ENCODE results near the gene HTT. TPM values are rescaled to one million over a fixed set of nuclear protein-coding genes. Genes with fewer than 3 reads are reported as not detected.

HTT gene
- total and polyA plus RNA-seq, 9 of the 15 experiments (the other 6 are each of a cell fraction or from before 2014, with no cell fraction given): 0.66 to 31.6 (median 14.7) TPM

GRCh38 chr4:3207531-3208037 is 133.1 kb downstream of the HTT start:
- no peaks in the 10 kb centered on the region for H3K27me3 ChIP-seq (ENCODE audit: control insufficient read depth in 2 of 2, insufficient read depth in 2 of 2, low read length in 2 of 2)
- H3K9ac ChIP-seq (ENCODE audit: insufficient read depth in 1 of 2, low read depth in 2 of 2, low read length in 2 of 2): no peak overlapping the region
- WGBS (ENCODE audit: insufficient coverage, low coverage, missing lambda C conversion rate): 92% methylated on average over 4 of the region's 5 CpGs
- no peak overlapping the region for H2AFZ ChIP-seq (ENCODE audit: low read depth, low read length)
- intact Hi-C loops (cut with micrococcal nuclease): no loop called here
- no peak for ATAC-seq
- no peaks in the 10 kb centered on the region for H4K20me1 ChIP-seq (replicated peaks; ENCODE audit: control insufficient read depth, insufficient read depth, low read length)
- H3K27ac ChIP-seq (ENCODE audit: extremely low read depth, low read depth, low read length): no peak overlapping the region
- no peak for DNase-seq (ENCODE audit: extremely low read depth in 1 of 4, low spot score in 3 of 4)
- no peaks in the 10 kb centered on the region for H3K79me2 ChIP-seq (ENCODE audit: control insufficient read depth, insufficient read depth, low read length)
- H3K36me3 ChIP-seq (ENCODE audit: control insufficient read depth, insufficient read depth, low read length): peaks cover 52% of the 10 kb centered on the region; the same call in 2 of the 3 replicates
- H3K4me1 ChIP-seq (replicated peaks in 1 of 2; ENCODE audit: control insufficient read depth in 2 of 2, insufficient read depth in 2 of 2, low read length in 2 of 2): peaks cover 3% of the 10 kb centered on the region in 2 experiments; a peak in 1 of 5 replicates
- no peak overlapping the region for H3K4me3 ChIP-seq
- no peaks in the 10 kb centered on the region for H3K9me3 ChIP-seq (replicated peaks; ENCODE audit: control insufficient read depth, insufficient read depth, low read depth, low read length)
- no peaks in the 10 kb centered on the region for H3K9me1 ChIP-seq (ENCODE audit: control insufficient read depth, insufficient read depth, low read length)
- ChIA-PET POLR2A (no interaction called here), CTCF (ENCODE audit: low intra/inter-chr PET ratio) (no interaction called here)
- no peak for TF ChIP-seq ZFP36 (IDR thresholded peaks at IDR 0.05; ENCODE audit: low read depth, low read length, partially characterized antibody)
- TF ChIP-seq ETV1 (tag; conservative IDR thresholded peaks at IDR 0.05; ENCODE audit: low read depth): no peak
- no peak for TF ChIP-seq MYC (IDR thresholded peaks at IDR 0.05; ENCODE audit: low read depth, low read length)
- TF ChIP-seq MYC (CRISPR knock-in tag; IDR thresholded peaks at IDR 0.05; ENCODE audit: borderline replicate concordance, low read depth): no peak
- TF ChIP-seq ARID1B (IDR thresholded peaks at IDR 0.05): no peak
- no peak for TF ChIP-seq TOE1 (IDR thresholded peaks at IDR 0.05; ENCODE audit: borderline replicate concordance)
- no peak for TF ChIP-seq TOE1 (CRISPR knock-in tag; IDR thresholded peaks at IDR 0.05; ENCODE audit: borderline replicate concordance, low read depth)
- no peak for TF ChIP-seq ZNF76 (CRISPR knock-in tag; IDR thresholded peaks at IDR 0.05; ENCODE audit: borderline replicate concordance)
- no peak for TF ChIP-seq MAX (CRISPR knock-in tag; IDR thresholded peaks at IDR 0.05)
- no peak for TF ChIP-seq LCOR (CRISPR knock-in tag; IDR thresholded peaks at IDR 0.05)
- TF ChIP-seq ZNF12 (CRISPR knock-in tag; IDR thresholded peaks at IDR 0.05): no peak
- no peak for TF ChIP-seq TFAP4 (CRISPR knock-in tag; IDR thresholded peaks at IDR 0.05; ENCODE audit: borderline replicate concordance)
- TF ChIP-seq ZBTB2 (IDR thresholded peaks at IDR 0.05): no peak
- TF ChIP-seq POLR3G (IDR thresholded peaks at IDR 0.05; ENCODE audit: extremely low read depth, insufficient read length, insufficient replicate concordance): no peak
- TF ChIP-seq ZNF79 (CRISPR knock-in tag; IDR thresholded peaks at IDR 0.05; ENCODE audit: low read depth): no peak
- TF ChIP-seq ZNF384 (IDR thresholded peaks at IDR 0.05; ENCODE audit: low read depth, low read length): no peak
- TF ChIP-seq HMG20A (CRISPR knock-in tag; conservative IDR thresholded peaks at IDR 0.05): no peak
- in situ Hi-C loops (cut with MboI): no loop called here
- no peak for FAIRE-seq
- no TSS peak for BruUV-seq (replicated peaks)
- H3K4me2 ChIP-seq (ENCODE audit: insufficient read depth, low read length): no peak overlapping the region
